Fibroblast of peridontal ligament (primary cell): ENCODE results near the gene SMARCA4.
"Not testable (repeated sequence)": the region's sequence is repeated elsewhere in the genome, so short reads cannot be mapped to it uniquely, and the experiment has no call there.

Source experiments
- DNase-seq: peaks from one replicate; pipeline ENCODE4 v3.0.0-alpha.2; 2010; ENCODE audit errors: extremely low read depth

SMARCA4 gene

GRCh38 chr19:10976131-10976892, 15.5 kb downstream of the SMARCA4 start:
- no peak for DNase-seq

DNA sequence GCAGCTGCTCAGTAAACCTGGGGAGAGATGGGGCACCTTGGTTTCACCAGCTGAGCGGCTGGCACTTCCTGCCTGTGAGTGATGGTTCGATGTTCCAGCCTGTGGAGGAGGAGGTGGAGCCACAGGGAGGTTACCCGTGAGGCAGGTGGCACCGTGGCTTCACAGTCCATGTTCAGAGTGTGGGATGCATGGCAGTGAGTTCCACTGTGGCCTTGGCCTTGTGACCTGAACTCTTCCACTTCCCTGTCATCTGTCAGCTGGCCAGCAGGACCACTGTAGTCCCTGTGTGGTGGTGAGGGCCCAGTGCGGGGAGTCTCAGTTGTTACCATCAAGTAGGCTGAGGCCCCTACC, 16.9 kb downstream of the SMARCA4 start:
- DNase-seq: no peak

DNA sequence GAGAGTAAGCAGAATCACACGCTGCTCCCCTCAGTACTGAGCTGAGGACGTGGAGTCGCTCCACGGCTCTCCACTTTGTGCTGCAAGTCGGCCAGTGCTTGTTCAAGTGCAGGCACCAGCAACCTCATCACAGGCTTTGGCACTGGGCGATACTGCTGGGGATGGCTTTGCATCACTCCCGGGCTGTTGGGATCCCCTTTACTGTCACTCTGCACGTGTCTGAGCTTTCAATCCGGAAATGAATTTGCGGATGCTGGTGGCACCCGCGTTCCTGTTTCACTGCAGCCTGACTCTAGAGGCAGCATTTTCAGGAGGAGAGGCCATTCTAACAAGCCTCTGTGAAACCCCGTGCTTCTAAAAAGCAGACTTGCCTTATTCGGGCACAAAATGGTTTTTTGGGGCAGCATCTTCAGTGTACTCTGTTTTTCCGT, 19.1 kb downstream of the SMARCA4 start:
- peak; percentile 3 for DNase-seq

DNA sequence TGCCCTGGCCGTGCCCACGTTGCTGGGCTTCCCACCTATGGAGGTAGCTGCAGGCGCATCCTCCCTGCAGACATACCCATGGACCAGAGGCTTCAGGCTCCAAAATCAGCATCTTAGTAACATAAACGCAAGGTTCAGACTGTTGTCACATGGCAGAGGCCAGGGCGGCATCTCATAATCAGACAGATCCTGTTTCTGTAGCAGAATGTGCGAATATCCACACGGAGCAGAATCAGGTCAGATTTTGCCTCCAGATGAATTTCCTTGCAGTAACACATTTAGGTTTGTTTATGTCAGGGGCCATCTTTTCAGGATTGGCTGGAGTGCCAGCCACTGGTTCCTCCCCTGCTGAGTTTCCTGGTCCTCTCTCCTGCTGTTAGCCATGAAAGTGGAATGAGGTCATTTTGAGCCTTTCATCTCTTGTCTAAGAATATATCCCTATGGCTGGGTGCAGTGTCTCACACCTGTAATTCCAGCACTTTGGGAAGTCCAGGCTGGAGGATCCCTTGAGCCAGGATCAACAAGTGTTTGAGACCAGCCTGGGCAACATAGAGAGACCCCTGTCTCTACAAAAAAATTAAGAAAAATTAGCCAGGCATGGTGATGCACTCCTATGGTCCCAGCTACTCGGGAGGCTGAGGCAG, 20.5 kb downstream of the SMARCA4 start:
- DNase-seq: peak; percentile 49

- no peak for DNase-seq
Measured at GRCh38 chr19:10983026-10983425, 22.2 kb downstream of the SMARCA4 start.

DNA sequence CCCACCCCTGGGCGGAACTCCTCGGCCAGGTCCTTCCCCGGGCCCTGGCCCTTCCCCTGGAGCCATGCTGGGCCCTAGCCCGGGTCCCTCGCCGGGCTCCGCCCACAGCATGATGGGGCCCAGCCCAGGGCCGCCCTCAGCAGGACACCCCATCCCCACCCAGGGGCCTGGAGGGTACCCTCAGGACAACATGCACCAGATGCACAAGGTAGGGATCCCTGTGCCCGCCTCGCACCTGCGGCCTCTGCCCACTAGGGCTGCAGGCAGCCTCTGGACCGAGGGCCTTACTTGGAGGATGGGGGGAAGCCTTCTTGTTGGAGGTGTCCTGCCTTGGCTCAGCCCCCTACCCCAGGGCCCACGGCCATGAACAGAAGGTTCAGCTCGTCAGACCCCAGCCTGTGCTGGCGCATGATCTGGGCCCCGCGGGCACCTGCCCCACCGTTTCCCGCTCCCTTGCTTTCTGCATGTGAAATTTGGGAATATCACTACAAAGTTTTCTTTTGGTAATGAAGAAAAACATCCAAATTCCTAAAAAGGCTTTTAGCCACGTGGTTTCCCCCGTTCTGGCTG, 23.4 kb downstream of the SMARCA4 start:
- DNase-seq: no peak

- DNase-seq: no peak
Measured at GRCh38 chr19:10985502-10985901, 24.7 kb downstream of the SMARCA4 start.

- DNase-seq: no peak
Measured at GRCh38 chr19:10986301-10987127, 25.7 kb downstream of the SMARCA4 start.

DNA sequence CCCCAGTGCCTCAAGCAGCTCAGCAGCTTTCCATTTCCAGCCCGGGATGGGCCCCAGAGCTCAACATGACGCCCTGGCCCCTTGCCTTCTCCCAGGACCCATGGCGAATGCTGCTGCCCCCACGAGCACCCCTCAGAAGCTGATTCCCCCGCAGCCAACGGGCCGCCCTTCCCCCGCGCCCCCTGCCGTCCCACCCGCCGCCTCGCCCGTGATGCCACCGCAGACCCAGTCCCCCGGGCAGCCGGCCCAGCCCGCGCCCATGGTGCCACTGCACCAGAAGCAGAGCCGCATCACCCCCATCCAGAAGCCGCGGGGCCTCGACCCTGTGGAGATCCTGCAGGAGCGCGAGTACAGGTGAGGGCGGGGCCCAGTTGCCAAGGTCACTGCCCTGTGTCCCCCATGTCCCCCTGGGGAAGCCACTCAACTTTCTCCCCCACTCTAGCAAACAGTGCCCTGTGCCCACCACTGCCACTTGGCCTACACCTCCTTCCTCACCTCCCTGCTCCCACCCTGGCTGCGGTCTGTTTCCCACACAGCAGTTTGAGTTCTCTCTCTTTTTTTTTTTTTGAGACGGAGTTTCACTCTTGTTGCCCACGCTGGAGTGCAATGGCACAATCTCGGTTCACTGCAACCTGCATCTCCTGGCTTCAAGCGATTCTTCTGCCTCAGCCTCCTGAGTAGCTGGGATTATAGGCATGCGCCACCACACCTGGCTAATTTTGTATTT, 26.9 kb downstream of the SMARCA4 start:
- no peak for DNase-seq

- DNase-seq: no peak
Measured at GRCh38 chr19:10988380-10988779, 27.6 kb downstream of the SMARCA4 start.

- DNase-seq: no peak
Measured at GRCh38 chr19:10988921-10989320, 28.1 kb downstream of the SMARCA4 start.

DNA sequence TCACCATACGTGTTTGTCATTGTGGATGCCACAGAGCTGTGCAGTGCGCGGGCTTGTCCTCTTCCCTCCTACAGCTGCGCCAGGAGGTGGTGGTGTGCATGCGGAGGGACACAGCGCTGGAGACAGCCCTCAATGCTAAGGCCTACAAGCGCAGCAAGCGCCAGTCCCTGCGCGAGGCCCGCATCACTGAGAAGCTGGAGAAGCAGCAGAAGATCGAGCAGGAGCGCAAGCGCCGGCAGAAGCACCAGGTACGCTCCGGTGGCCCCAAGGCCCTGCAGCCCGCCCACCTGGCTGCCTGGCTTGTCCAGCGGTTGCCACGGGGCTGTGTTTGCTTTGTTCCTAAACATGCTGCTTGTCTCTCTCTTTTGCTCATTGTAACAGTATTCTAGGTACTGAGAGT, 30.2 kb downstream of the SMARCA4 start:
- no peak for DNase-seq

- DNase-seq: no peak
Measured at GRCh38 chr19:10991521-10992081, 30.8 kb downstream of the SMARCA4 start.

DNA sequence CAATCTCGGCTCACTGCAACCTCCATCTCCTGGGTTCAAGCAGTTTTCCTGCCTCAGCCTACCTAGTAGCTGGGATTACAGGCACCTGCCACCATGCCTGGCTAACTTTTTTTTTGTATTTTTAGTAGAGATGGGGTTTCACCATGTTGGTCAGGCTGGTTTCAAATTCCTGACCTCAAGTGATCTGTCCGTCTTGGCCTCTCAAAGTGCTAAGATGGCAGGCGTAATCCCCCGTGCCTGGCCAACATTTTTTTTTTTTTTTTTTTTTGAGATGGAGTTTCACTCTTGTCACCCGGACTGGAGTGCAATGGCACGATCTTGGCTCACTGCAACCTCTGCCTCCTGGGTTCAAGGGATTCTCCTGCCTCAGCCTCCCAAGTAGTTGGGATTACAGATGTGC, 31.3 kb downstream of the SMARCA4 start:
- DNase-seq: not testable (repeated sequence)

DNA sequence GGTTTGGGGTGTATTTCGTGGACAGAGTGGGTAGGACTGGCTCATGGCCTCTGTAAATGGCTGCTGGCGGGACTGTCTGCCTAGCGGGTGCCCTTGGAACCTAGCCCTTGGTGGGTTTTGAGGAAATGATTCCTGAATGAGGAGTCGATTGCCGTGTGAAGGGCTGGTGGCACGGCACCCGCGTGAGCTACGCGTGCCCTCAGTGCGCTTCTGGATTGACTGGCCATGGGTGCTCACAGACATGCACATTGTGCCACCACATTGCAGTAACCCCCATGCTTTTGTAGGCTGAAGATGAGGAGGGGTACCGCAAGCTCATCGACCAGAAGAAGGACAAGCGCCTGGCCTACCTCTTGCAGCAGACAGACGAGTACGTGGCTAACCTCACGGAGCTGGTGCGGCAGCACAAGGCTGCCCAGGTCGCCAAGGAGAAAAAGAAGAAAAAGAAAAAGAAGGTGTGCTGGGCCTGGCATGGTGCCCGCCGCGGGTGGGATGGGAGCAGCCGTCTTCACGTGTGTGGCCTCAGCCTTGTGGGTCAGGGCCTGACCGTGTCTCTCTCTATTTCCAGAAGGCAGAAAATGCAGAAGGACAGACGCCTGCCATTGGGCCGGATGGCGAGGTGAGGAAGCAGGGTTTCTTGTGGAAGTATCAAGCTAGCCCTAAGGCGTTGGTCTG, 35.2 kb downstream of the SMARCA4 start:
- DNase-seq: no peak

DNA sequence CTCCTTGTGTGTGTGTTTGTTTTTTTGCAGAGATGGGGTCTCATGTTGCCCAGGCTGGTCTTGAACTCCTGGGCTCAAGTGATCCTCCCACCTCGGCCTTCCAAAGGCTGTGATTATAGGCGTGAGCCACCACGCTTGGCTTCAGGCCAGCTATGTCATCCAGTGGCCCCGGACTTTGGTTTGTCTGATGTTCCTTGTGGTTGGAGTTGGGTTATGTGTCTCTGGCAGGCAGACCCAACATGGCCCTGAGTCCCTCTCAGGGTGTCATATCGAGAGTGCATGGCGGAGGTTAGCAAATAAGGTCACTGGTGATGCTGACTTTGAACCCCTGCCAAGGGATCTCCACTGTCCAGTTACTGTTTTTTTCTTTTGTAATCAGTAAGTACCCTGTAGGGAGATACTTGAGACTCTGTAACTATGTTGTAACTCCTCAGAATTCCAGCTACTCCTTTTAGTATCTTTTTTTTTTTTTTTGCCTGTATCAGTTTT, 37.3 kb downstream of the SMARCA4 start:
- DNase-seq: peak; percentile 79

DNA sequence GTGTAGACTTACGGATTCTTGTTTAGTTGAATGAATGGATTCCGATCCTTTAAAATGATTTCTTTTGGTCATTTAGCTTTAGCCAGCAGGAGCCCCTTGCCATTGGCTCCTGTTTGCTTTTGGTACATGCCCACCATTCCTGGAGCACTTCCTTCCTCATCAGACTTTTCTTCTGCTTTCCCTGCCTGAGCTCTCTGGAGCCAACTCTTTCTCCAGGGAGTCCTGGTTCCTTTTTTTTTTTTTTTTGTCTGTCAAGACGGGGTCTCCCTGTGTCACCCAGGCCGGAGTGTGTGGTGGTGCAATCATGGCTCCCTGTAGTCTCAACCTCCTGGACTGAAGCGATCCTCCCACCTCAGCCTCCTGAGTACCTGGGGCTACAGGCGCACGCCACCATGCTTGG, 37.8 kb downstream of the SMARCA4 start:
- no peak for DNase-seq

- DNase-seq: no peak
Measured at GRCh38 chr19:11005521-11005920, 44.7 kb downstream of the SMARCA4 start.

- no peak for DNase-seq
Measured at GRCh38 chr19:11007385-11007784, 46.6 kb downstream of the SMARCA4 start.

GRCh38 chr19:11007962-11008532, 47.2 kb downstream of the SMARCA4 start:
- no peak for DNase-seq
